Lung (tissue), 12 donors: ENCODE measurements around the gene POLR1B. TPM values are rescaled to one million over a fixed set of nuclear protein-coding genes. Genes with fewer than 3 reads are reported as not detected.

Experiments
- ATAC-seq: fragments of 200-7000 bp; cut with Tn5 transposase; one replicate; pipeline ENCODE4 v1.9.1; 2020; ENCODE audit warnings: moderate number of reproducible peaks; ENCODE audit not compliant: insufficient read depth, low FRiP score
- DNase-seq, 3 donors: peaks; one replicate each; pipeline ENCODE4 v3.0.0-alpha.2; 2013 to 2017
- H3K27ac ChIP-seq, 2 donors: one replicate each; pipeline ENCODE4 v1.5.1; 2013; ENCODE audit warnings: mild to moderate bottlenecking in 2 of 2, moderate library complexity in 2 of 2, control low read depth in 1 of 2, inconsistent platforms in 1 of 2, low read depth in 1 of 2, low read length in 1 of 2
- H3K27me3 ChIP-seq, 3 donors: one replicate each; pipeline ENCODE4 v1.5.1; 2013; ENCODE audit warnings: low read length in 2 of 3; ENCODE audit not compliant: control insufficient read depth in 3 of 3, insufficient read depth in 3 of 3
- H3K36me3 ChIP-seq, 4 donors: one replicate each; pipeline ENCODE4 v1.5.1; 2013; ENCODE audit warnings: low read length in 4 of 4, mild to moderate bottlenecking in 1 of 4, moderate library complexity in 1 of 4; ENCODE audit not compliant: control insufficient read depth in 4 of 4, insufficient read depth in 4 of 4
- H3K4me1 ChIP-seq, 5 donors: one replicate each; pipeline ENCODE4 v1.5.1; 2013; ENCODE audit warnings: low read length in 5 of 5, mild to moderate bottlenecking in 2 of 5, moderate library complexity in 1 of 5; ENCODE audit not compliant: control insufficient read depth in 5 of 5, insufficient read depth in 5 of 5
- H3K4me3 ChIP-seq: one replicate; pipeline ENCODE4 v1.5.1; 2013; ENCODE audit warnings: mild to moderate bottlenecking, control low read depth, moderate library complexity
- H3K9ac ChIP-seq, 2 donors: one replicate each; pipeline ENCODE4 v1.5.1; 2013; ENCODE audit warnings: low read length in 2 of 2, control low read depth in 1 of 2; ENCODE audit not compliant: insufficient read depth in 1 of 2
- H3K9me3 ChIP-seq, 4 donors: one replicate each; pipeline ENCODE4 v1.5.1; 2013; ENCODE audit warnings: low read length in 3 of 4, mild to moderate bottlenecking in 1 of 4, moderate library complexity in 1 of 4; ENCODE audit not compliant: control insufficient read depth in 4 of 4, insufficient read depth in 3 of 4
- WGBS, 2 donors: extraction: QIAGEN DNeasy Blood & Tissue Kit; methylation state at CpG; one replicate each; pipeline ENCODE4 v1.1.7; 2013; 5-methylcytosine and 5-hydroxymethylcytosine counted together
- polyA plus RNA-seq, 2 donors: library from polyadenylated mRNA; stranded (reverse); fragments of 200-250 nt; gene quantifications; one replicate each; pipeline ENCODE4 v1.2.1, GENCODE V29; 2013
- total RNA-seq, 2 donors: library from RNA; depleted of rRNA in 1 of 2; stranded (reverse); fragments of >200 nt in 1 of 2; gene quantifications; one replicate each; pipeline ENCODE4 v1.2.1, GENCODE V29; 2014 to 2021
- TF ChIP-seq, protein P1 (sequence below): IDR thresholded peaks from 2 replicates; pipeline ENCODE4 v1.5.1; 2012; ENCODE audit warnings: mild to moderate bottlenecking; ENCODE audit errors: control extremely low read depth, extremely low read depth
- donor health status: control.
- donor health status: control.
- donor health status: Bipolar disorder and iron deficiency.
- donor health status: healthy.
- donor health status: DM: yes; HTN: yes; CAD: no.

POLR1B gene
- total and polyA plus RNA-seq, 4 donors: 4.9 to 26.4 (median 15.2) TPM

DNA sequence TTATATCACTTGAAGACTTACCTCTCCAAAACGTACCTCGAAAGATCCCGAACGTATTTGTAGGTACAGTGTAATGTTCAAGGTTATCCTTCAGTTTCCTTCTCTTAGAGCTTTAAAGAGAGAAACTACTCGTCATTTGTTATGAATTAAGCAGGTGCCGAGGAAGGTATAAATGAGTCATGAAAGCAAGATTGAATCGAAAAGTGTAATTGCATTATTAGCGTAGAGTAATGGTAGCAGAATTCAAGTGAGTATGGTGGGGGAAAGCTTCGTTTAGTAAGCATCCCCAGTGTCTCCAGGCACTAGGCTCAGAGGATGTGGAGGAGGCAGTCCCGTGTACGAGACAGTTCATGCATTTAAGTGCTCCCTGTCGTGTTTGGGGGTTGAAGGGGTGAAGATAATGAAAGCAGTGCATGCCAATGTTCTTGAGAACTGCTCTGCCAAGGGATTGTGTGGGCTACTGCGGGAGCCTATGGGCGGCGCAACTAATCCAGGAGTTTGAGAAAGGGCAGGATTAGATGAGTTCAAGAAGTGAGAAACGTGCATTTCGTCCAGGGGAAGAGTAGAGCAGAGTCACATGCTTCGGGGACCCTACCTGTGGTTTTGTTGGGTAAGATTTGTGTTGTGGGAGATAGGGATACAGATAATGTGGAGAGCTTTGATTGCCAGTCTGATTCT, 858 bp downstream of the POLR1B start:
- WGBS, 2 donors: 4 to 8% methylated on average over 18 of the region's 18 CpGs
- Histone ChIP-seq H3K9me3 (no peaks in the 10 kb centered on the region), H3K9ac (peak overlapping the region in 1 of 2 donors; percentile 77), H3K27me3 (no peaks in the 10 kb centered on the region), H3K27ac (no peak overlapping the region), H3K4me1 (peaks cover 0 to 14% (median 9%) of the 10 kb centered on the region in 5 donors), H3K4me3 (peak overlapping the region; percentile 87), H3K36me3 (peaks cover 4 to 12% (median 5%) of the 10 kb centered on the region in 4 donors)
- peak in 1 of 3 donors; percentile 6 for DNase-seq
- no peak for ATAC-seq
- TF ChIP-seq, protein P1, sequence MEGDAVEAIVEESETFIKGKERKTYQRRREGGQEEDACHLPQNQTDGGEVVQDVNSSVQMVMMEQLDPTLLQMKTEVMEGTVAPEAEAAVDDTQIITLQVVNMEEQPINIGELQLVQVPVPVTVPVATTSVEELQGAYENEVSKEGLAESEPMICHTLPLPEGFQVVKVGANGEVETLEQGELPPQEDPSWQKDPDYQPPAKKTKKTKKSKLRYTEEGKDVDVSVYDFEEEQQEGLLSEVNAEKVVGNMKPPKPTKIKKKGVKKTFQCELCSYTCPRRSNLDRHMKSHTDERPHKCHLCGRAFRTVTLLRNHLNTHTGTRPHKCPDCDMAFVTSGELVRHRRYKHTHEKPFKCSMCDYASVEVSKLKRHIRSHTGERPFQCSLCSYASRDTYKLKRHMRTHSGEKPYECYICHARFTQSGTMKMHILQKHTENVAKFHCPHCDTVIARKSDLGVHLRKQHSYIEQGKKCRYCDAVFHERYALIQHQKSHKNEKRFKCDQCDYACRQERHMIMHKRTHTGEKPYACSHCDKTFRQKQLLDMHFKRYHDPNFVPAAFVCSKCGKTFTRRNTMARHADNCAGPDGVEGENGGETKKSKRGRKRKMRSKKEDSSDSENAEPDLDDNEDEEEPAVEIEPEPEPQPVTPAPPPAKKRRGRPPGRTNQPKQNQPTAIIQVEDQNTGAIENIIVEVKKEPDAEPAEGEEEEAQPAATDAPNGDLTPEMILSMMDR: no peak

DNA sequence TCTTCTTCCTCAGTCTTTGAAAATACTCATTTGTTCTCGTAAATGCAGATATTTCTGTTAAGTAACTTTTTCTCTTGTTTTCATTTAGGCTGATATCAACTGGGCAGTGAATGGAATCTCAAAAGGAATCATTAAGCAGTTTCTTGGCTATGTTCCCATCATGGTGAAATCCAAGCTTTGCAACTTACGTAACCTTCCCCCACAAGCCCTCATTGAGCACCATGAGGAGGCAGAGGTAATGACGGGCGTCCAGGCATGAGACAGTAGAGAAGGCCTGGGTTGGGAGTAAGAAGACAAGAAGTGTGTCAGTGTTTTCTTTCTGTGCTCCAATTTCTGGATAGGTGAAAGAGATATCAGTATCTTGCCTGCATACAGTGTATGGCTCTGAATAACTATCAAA, 5.1 kb downstream of the POLR1B start:
- DNase-seq (peak in 2 of 3 donors; percentile 59 to 82), ATAC-seq (peak; percentile 49)
- H3K9me3 ChIP-seq: no peaks in the 10 kb centered on the region
- no peak overlapping the region for H3K4me3 ChIP-seq
- 38 to 59% methylated on average over 4 of the region's 4 CpGs for WGBS, 2 donors
- TF ChIP-seq, protein P1: no peak
- no peak overlapping the region for H3K9ac ChIP-seq
- peaks cover 14 to 28% (median 21%) of the 10 kb centered on the region in 4 donors for H3K36me3 ChIP-seq
- peaks cover 0 to 9% (median 9%) of the 10 kb centered on the region in 5 donors for H3K4me1 ChIP-seq
- H3K27ac ChIP-seq: no peak overlapping the region
- H3K27me3 ChIP-seq: no peaks in the 10 kb centered on the region

DNA sequence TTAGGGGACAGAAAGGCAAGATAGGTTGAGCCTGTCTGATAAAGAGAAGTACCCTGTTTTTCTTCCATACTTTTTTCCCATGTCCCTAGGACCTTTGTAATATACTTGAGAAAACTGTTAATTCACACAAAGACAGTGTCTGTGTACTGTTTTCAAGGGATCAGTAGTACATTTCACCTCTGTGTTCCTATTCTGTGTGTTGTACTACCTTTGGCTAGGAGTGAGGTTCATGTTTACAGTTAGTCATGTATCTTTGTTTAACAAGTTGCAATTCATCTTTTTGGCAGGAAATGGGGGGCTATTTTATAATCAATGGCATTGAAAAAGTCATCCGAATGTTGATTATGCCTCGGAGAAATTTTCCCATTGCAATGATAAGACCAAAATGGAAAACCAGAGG, 6.7 kb downstream of the POLR1B start:
- no peaks in the 10 kb centered on the region for H3K27me3 ChIP-seq
- ATAC-seq (no peak), DNase-seq (no peak)
- no peak overlapping the region for H3K27ac ChIP-seq
- no peaks in the 10 kb centered on the region for H3K9me3 ChIP-seq
- H3K4me3 ChIP-seq: no peak overlapping the region
- TF ChIP-seq, protein P1: no peak
- H3K9ac ChIP-seq: no peak overlapping the region
- 95 to 97% methylated on average over 2 of the region's 2 CpGs for WGBS, 2 donors
- peaks cover 19 to 42% (median 32%) of the 10 kb centered on the region in 4 donors for H3K36me3 ChIP-seq
- H3K4me1 ChIP-seq: peaks cover 0 to 5% (median 0%) of the 10 kb centered on the region in 5 donors
